ENCODE measurements around the gene HKDC1.

DNA sequence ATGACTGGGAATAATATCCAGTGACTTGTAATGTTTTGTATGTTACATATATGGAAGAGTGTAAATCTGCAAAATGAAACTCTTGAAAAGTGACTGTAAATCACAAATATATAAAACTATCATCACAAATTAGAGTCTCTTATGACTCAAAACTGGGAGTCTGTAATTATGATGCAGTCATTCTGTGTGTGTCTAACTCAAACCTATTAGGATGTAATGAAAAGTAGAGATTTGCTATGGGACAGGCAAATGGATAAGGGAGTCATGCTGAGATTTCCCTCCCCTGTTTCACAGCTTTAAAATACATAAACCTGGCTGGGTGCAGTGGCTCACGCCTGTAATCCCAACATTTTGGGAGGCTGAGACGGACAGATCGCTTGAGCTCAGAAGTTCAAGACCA, 8.6 kb upstream of the HKDC1 start:
- no peak for TF ChIP-seq CTCF (IDR thresholded peaks at IDR 0.05 in 2 of 3, conservative IDR thresholded peaks at IDR 0.05 in 1 of 3; ENCODE audit: control insufficient read depth in 2 of 3, extremely low read depth in 1 of 3, insufficient read depth in 1 of 3, low read depth in 3 of 3, low read length in 3 of 3)
- no peak for TF ChIP-seq RELA (IDR thresholded peaks at IDR 0.05; ENCODE audit: borderline replicate concordance, partially characterized antibody)
- TF ChIP-seq SMARCA5 (IDR thresholded peaks at IDR 0.05), result no peak
- TF ChIP-seq POLR2A (IDR thresholded peaks at IDR 0.05; ENCODE audit: low read depth, low read length), result no peak

All from GM12878 (cell line).